GM20000 (cell line): ENCODE data around the gene RASGRF2.

Experiments used
- DNase-seq: peaks from one replicate; pipeline ENCODE4 v3.0.0; 2012; ENCODE audit warnings: low spot score
- TF ChIP-seq, protein P1 (sequence below): IDR thresholded peaks from 2 replicates; pipeline ENCODE4 v1.5.1; 2012; ENCODE audit warnings: mild to moderate bottlenecking, control low read depth; ENCODE audit errors: extremely low read depth, missing control alignments

The RASGRF2 gene, protein sequence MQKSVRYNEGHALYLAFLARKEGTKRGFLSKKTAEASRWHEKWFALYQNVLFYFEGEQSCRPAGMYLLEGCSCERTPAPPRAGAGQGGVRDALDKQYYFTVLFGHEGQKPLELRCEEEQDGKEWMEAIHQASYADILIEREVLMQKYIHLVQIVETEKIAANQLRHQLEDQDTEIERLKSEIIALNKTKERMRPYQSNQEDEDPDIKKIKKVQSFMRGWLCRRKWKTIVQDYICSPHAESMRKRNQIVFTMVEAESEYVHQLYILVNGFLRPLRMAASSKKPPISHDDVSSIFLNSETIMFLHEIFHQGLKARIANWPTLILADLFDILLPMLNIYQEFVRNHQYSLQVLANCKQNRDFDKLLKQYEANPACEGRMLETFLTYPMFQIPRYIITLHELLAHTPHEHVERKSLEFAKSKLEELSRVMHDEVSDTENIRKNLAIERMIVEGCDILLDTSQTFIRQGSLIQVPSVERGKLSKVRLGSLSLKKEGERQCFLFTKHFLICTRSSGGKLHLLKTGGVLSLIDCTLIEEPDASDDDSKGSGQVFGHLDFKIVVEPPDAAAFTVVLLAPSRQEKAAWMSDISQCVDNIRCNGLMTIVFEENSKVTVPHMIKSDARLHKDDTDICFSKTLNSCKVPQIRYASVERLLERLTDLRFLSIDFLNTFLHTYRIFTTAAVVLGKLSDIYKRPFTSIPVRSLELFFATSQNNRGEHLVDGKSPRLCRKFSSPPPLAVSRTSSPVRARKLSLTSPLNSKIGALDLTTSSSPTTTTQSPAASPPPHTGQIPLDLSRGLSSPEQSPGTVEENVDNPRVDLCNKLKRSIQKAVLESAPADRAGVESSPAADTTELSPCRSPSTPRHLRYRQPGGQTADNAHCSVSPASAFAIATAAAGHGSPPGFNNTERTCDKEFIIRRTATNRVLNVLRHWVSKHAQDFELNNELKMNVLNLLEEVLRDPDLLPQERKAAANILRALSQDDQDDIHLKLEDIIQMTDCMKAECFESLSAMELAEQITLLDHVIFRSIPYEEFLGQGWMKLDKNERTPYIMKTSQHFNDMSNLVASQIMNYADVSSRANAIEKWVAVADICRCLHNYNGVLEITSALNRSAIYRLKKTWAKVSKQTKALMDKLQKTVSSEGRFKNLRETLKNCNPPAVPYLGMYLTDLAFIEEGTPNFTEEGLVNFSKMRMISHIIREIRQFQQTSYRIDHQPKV (N-terminal part only)

DNA sequence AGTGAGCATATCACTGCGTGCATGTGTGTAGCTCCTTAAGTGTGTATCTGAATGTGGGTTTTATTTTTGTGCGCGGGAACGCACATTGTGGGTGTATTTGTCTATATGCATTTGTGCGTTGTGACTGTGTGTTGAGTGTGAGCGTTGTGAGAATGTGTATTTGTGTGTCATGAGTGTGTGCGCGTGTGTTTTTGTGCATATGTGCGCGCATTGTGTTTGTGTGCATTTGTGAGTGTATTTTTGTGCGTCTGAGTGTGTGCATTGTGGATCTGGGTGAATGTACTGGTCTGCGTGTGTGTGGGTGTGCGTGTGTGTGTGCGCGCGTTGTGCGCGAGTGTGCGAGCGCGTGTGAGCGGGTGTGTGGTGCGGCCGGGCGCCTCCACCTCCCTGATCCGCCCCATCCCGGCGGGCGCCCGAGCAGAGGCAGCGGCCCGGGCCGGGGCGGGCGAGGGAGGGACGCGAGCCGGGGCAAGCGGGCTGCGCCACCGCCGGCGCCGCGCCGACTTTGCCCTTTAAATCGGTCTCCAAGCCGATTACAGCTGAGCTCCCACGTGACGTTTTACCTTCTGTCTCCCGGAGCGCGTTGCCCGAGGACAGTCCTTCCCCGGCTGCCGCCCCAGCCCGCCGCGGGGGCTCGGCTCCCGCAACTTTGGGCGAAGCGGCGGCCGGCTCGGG lies at the start of gene RASGRF2:
Gene RASGRF2 (plus strand): TSS at position 596 of the 675 bp plus-strand sequence. CDS start 376 bp downstream, outside the sequence.
- peak; percentile 41 for DNase-seq
- TF ChIP-seq, protein P1, sequence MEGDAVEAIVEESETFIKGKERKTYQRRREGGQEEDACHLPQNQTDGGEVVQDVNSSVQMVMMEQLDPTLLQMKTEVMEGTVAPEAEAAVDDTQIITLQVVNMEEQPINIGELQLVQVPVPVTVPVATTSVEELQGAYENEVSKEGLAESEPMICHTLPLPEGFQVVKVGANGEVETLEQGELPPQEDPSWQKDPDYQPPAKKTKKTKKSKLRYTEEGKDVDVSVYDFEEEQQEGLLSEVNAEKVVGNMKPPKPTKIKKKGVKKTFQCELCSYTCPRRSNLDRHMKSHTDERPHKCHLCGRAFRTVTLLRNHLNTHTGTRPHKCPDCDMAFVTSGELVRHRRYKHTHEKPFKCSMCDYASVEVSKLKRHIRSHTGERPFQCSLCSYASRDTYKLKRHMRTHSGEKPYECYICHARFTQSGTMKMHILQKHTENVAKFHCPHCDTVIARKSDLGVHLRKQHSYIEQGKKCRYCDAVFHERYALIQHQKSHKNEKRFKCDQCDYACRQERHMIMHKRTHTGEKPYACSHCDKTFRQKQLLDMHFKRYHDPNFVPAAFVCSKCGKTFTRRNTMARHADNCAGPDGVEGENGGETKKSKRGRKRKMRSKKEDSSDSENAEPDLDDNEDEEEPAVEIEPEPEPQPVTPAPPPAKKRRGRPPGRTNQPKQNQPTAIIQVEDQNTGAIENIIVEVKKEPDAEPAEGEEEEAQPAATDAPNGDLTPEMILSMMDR, result no peak

DNA sequence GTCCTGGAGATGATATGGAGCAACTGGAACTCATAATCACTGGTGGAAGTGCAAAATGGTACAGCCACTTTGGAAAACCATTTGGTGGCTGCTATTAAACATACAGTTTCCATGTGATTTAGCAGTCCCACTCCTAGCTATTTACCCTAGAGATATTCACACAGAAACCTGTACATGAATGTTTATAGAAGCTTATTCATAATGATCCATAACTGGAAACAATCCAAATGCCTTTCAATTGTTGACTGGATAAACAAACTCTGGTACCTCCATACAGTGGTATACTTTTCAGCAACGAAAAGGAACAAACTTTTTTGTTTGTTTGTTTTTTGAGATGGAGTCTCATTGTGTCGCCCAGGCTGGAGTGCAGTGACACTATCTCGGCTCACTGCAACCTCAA lies 47.7 kb upstream of the RASGRF2 start:
- TF ChIP-seq, protein P1, result no peak
- DNase-seq, result no peak

DNA sequence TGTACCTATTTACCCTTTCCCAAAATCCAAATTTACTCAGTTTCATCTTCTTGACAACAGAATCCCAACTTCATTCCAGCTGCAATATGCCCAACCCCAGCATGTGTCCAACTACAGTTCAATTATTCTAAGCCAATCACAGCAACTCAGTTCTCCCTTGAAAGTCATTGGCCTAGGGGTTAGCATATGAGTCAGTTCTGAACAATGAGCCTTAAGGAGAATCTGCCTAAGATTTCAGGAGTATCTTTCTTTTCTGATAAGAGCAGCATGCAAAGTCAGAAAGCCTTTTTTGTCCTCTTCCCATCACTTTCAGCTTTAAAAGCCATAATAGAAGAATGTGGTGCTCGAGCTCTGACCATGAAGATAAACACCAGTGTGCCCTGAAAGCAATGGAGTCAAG lies 44.4 kb upstream of the RASGRF2 start:
- no peak for DNase-seq
- TF ChIP-seq, protein P1, result no peak

DNA sequence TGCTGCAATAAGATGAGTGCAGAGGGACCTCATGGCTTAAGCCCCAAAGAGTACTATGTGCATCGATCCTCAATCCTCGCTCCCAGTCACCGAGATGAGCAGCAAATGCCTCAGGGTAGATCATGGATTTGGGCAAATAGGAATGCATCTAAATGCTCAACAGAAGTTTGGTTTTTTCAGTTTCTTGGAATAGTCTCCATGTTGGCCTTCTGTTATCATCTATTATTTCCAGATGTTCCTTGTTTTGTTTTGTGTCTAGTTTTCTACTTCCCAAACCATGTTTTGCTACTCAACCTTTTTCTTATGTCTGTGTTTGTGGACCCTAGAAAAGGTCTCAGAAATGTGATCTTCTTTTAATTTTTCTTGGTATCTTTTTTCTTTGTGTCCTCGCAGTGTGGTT lies 43.5 kb upstream of the RASGRF2 start:
- TF ChIP-seq, protein P1, result no peak
- no peak for DNase-seq

DNA sequence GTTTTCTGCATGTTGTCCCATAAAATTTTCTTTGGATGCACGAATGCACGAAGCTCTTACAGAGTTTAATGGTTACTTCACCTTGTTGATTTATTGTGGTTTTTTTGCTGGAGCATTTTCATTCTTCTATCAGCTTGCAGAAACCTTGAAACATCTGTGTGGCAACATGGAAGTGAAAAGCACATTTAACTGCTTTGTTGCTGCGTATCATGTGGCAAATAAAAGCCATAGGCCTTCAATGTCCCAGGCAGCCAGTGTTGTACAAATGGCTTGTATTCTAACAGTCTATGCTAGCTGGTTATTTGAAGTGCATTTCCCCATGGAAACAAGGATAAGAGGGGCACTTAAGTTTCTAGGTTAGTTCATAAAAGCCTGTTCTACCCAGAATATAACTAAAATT lies 42.5 kb upstream of the RASGRF2 start:
- no peak for DNase-seq
- TF ChIP-seq, protein P1, result no peak

DNA sequence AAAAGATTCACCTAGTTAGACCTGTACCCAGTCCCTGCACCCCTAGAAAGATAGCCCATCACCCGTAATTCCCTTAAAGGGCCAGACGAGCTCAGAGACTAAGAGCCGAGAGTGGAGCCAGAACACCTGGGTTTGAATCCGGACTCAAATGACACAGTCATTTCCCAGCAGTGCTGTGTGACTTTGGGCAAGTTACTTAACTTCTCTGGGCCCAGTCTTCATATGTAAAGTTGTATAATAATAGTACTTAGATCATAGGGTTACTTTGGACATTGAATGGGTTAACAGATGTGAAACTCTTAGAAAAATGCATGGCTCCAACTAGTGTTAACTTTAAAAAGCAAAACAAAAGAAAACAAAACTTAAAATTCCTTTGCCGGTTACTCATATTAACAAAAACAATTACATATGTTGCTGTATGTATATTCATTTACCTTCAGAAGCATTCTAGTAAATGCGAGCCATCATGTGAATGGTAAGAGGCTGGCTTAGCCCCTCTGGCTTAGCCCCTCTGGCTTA lies 40.4 kb upstream of the RASGRF2 start:
- DNase-seq, result no peak
- TF ChIP-seq, protein P1, result no peak
